ENCODE data around the gene ERC1.

Gene ERC1

DNA sequence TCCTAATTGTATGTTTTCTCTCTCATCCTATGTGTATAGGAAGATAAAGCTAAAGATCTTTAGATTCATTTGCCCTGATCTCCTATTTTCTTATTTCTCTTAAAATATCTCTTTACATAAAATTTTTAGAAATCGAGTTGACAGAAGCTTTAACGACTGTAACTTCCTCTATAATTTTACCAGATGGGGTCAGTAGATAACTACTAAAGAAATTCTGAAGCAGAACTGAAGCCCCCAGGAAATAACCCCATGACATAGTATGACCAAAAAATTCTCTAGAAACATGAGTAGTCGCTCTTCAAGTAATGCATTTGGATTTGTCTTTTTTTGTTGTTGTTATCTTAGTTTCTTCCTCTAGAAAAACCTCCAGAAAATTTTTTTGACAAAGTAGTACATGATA is 288.0 kb downstream of the ERC1 start:
- Histone ChIP-seq H3K27ac (ENCODE audit: low read length) (no peak overlapping the region), H3F3A (ENCODE audit: insufficient read depth, low read length) (no peaks in the 10 kb centered on the region), H4K20me1 (ENCODE audit: insufficient read depth, low read length) (no peaks in the 10 kb centered on the region), H3K9me3 (replicated peaks; ENCODE audit: insufficient read depth, low read length) (no peaks in the 10 kb centered on the region), H3K9ac (ENCODE audit: low read length) (no peak overlapping the region), H3K79me2 (ENCODE audit: low read length) (no peaks in the 10 kb centered on the region), H3K4me1 (ENCODE audit: low read length) (no peaks in the 10 kb centered on the region), H3K36me3 (replicated peaks; ENCODE audit: insufficient read depth, low read length) (no peaks in the 10 kb centered on the region), H3K9me2 (replicated peaks; ENCODE audit: insufficient read depth, low read length) (no peaks in the 10 kb centered on the region), H3K4me3 (ENCODE audit: low read length) (no peak overlapping the region), H3K27me3 (replicated peaks; ENCODE audit: insufficient read depth, low read length) (no peaks in the 10 kb centered on the region), H2AFZ (ENCODE audit: low read length) (no peak overlapping the region), H3K4me2 (ENCODE audit: low read depth, low read length) (no peak overlapping the region)
- no peak for TF ChIP-seq EZH2phosphoT487 (IDR thresholded peaks at IDR 0.05; ENCODE audit: low read length)
- TF ChIP-seq, protein P1, sequence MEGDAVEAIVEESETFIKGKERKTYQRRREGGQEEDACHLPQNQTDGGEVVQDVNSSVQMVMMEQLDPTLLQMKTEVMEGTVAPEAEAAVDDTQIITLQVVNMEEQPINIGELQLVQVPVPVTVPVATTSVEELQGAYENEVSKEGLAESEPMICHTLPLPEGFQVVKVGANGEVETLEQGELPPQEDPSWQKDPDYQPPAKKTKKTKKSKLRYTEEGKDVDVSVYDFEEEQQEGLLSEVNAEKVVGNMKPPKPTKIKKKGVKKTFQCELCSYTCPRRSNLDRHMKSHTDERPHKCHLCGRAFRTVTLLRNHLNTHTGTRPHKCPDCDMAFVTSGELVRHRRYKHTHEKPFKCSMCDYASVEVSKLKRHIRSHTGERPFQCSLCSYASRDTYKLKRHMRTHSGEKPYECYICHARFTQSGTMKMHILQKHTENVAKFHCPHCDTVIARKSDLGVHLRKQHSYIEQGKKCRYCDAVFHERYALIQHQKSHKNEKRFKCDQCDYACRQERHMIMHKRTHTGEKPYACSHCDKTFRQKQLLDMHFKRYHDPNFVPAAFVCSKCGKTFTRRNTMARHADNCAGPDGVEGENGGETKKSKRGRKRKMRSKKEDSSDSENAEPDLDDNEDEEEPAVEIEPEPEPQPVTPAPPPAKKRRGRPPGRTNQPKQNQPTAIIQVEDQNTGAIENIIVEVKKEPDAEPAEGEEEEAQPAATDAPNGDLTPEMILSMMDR (IDR thresholded peaks at IDR 0.05; ENCODE audit: low read length) = no peak
- no peak for TF ChIP-seq EZH2 (optimal IDR thresholded peaks at IDR 0.05; ENCODE audit: low read depth, low read length)
- DNase-seq = no peak

DNA sequence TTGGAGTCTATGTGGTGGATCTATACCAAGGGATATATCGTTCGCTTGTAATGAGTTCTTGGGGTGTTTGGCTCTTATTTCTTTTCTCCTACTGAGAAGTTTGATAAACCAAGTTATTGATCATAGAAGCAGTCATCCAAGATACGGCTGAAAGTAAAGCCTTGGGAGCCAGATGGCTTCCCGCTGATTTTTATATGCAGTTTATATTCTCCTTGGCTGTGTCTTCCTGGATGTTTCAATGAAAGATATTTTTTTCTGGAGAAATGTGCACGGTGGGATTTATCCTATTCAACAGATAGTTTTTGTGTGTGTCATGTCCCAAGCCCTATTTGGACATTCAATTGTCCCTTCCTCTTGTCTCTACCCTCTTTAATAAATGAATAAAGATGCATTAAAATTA is 289.0 kb downstream of the ERC1 start:
- no peaks in the 10 kb centered on the region for H3K79me2 ChIP-seq (ENCODE audit: low read length)
- H3K9me3 ChIP-seq (replicated peaks; ENCODE audit: insufficient read depth, low read length) = no peaks in the 10 kb centered on the region
- H3K4me2 ChIP-seq (ENCODE audit: low read depth, low read length) = no peak overlapping the region
- no peak for DNase-seq
- no peak overlapping the region for H3K4me3 ChIP-seq (ENCODE audit: low read length)
- H3K9me2 ChIP-seq (replicated peaks; ENCODE audit: insufficient read depth, low read length) = no peaks in the 10 kb centered on the region
- no peaks in the 10 kb centered on the region for H3K27me3 ChIP-seq (replicated peaks; ENCODE audit: insufficient read depth, low read length)
- TF ChIP-seq EZH2phosphoT487 (IDR thresholded peaks at IDR 0.05; ENCODE audit: low read length) (no peak), EZH2 (optimal IDR thresholded peaks at IDR 0.05; ENCODE audit: low read depth, low read length) (no peak)
- TF ChIP-seq, protein P1 (IDR thresholded peaks at IDR 0.05; ENCODE audit: low read length) = no peak
- H3F3A ChIP-seq (ENCODE audit: insufficient read depth, low read length) = no peaks in the 10 kb centered on the region
- no peak overlapping the region for H2AFZ ChIP-seq (ENCODE audit: low read length)
- no peak overlapping the region for H3K27ac ChIP-seq (ENCODE audit: low read length)
- H3K36me3 ChIP-seq (replicated peaks; ENCODE audit: insufficient read depth, low read length) = no peaks in the 10 kb centered on the region
- no peak overlapping the region for H3K9ac ChIP-seq (ENCODE audit: low read length)
- no peaks in the 10 kb centered on the region for H3K4me1 ChIP-seq (ENCODE audit: low read length)
- H4K20me1 ChIP-seq (ENCODE audit: insufficient read depth, low read length) = no peaks in the 10 kb centered on the region

DNA sequence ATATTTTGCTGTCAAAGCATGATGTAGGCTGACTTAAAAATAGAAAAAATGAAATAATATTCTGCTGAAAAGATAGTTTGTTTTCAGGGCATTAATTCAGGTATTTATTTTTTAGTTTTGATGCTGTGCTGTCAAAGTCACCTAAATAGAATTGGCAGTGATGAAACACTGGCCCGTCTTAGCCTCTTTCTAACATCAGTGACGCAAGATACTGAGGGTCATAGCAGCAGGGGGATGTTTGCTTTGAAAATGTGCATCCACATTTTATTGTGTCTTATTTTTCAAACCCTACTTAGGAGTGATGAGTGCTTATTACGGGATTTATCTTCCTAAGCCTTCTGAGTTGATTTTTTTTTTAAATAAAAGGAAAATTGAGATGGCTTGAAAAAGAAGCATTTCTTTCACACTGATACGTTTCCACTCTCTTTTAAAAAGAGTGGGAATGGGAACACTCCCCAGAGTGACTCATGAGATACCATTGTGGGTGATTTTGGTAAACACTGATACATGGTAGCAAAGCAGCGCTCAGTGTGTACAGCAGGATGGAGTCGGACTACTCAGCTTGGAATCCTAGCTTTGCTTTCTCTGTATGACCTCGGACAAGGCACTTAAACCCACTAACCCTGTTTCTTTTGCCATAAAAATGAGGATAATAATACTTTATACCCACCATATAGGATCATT is 290.8 kb downstream of the ERC1 start:
- H3K9me3 ChIP-seq (replicated peaks; ENCODE audit: insufficient read depth, low read length) = no peaks in the 10 kb centered on the region
- no peak for DNase-seq
- H3F3A ChIP-seq (ENCODE audit: insufficient read depth, low read length) = no peaks in the 10 kb centered on the region
- no peaks in the 10 kb centered on the region for H4K20me1 ChIP-seq (ENCODE audit: insufficient read depth, low read length)
- H3K4me1 ChIP-seq (ENCODE audit: low read length) = no peaks in the 10 kb centered on the region
- H3K27ac ChIP-seq (ENCODE audit: low read length) = no peak overlapping the region
- H3K4me3 ChIP-seq (ENCODE audit: low read length) = no peak overlapping the region
- no peaks in the 10 kb centered on the region for H3K79me2 ChIP-seq (ENCODE audit: low read length)
- no peak overlapping the region for H2AFZ ChIP-seq (ENCODE audit: low read length)
- H3K36me3 ChIP-seq (replicated peaks; ENCODE audit: insufficient read depth, low read length) = no peaks in the 10 kb centered on the region
- H3K9me2 ChIP-seq (replicated peaks; ENCODE audit: insufficient read depth, low read length) = no peaks in the 10 kb centered on the region
- no peak for TF ChIP-seq EZH2 (optimal IDR thresholded peaks at IDR 0.05; ENCODE audit: low read depth, low read length)
- TF ChIP-seq, protein P1 (IDR thresholded peaks at IDR 0.05; ENCODE audit: low read length) = no peak
- TF ChIP-seq EZH2phosphoT487 (IDR thresholded peaks at IDR 0.05; ENCODE audit: low read length) = no peak
- no peak overlapping the region for H3K4me2 ChIP-seq (ENCODE audit: low read depth, low read length)
- no peak overlapping the region for H3K9ac ChIP-seq (ENCODE audit: low read length)
- H3K27me3 ChIP-seq (replicated peaks; ENCODE audit: insufficient read depth, low read length) = no peaks in the 10 kb centered on the region

Measured in MM.1S (cell line).